SK-N-SH treated with all-trans-retinoic acid at 6 μM for 48 hours (cell line): ENCODE data around the gene INTU.

Experiments used
- BACH2 ChIP-seq: fragments of 250-450 bp; sonication (Bioruptor Pico); IDR thresholded peaks from 2 replicates; pipeline ENCODE4 v1.9.0; 2021; ENCODE audit warnings: mild to moderate bottlenecking, borderline replicate concordance
- CREB5 ChIP-seq: fragments of 250-450 bp; sonication (Bioruptor Pico); IDR thresholded peaks from 2 replicates; pipeline ENCODE4 v1.5.1; 2020; ENCODE audit warnings: low read depth, mild to moderate bottlenecking, moderate library complexity
- ESRRG ChIP-seq: fragments of 250-450 bp; sonication (Bioruptor Pico); IDR thresholded peaks from 2 replicates; pipeline ENCODE4 v1.6.1; 2021; ENCODE audit warnings: mild to moderate bottlenecking
- POU6F1 ChIP-seq: fragments of 250-450 bp; sonication (Bioruptor Pico); IDR thresholded peaks from 2 replicates; pipeline ENCODE4 v1.8.0; 2021; ENCODE audit warnings: low read depth, mild to moderate bottlenecking, moderate library complexity, borderline replicate concordance
- RARB ChIP-seq: fragments of 250-450 bp; sonication (Bioruptor Pico); IDR thresholded peaks from 2 replicates; pipeline ENCODE4 v1.8.0; 2021; ENCODE audit warnings: mild to moderate bottlenecking, moderate library complexity
- SNAI2 ChIP-seq: fragments of 250-450 bp; sonication (Bioruptor Pico); IDR thresholded peaks from 2 replicates; pipeline ENCODE4 v1.5.0; 2020; ENCODE audit warnings: mild to moderate bottlenecking, moderate library complexity
- TCF4 ChIP-seq: fragments of 250-450 bp; sonication (Bioruptor Pico); IDR thresholded peaks from 2 replicates; pipeline ENCODE4 v1.8.0; 2021; ENCODE audit warnings: mild to moderate bottlenecking, moderate library complexity, borderline replicate concordance
- TSHZ2 ChIP-seq: fragments of 250-450 bp; sonication (Bioruptor Pico); IDR thresholded peaks from 2 replicates; pipeline ENCODE4 v1.5.0; 2020; ENCODE audit warnings: mild to moderate bottlenecking, moderate library complexity
- ZFP3 ChIP-seq: fragments of 250-450 bp; sonication (Bioruptor Pico); IDR thresholded peaks from 2 replicates; pipeline ENCODE4 v1.5.0; 2020; ENCODE audit warnings: mild to moderate bottlenecking, moderate library complexity
- ZFP30 ChIP-seq: fragments of 450-650 bp; formaldehyde crosslinking; IDR thresholded peaks from 2 replicates; pipeline ENCODE4 v1.5.0; 2022; ENCODE audit warnings: mild to moderate bottlenecking, moderate library complexity
- ZNF70 ChIP-seq: fragments of 450-650 bp; formaldehyde crosslinking; IDR thresholded peaks from 2 replicates; pipeline ENCODE4 v1.5.0; 2020; ENCODE audit warnings: mild to moderate bottlenecking, moderate library complexity
- TF ChIP-seq, protein P1 (sequence below): fragments of 250-450 bp; sonication (Bioruptor Pico); IDR thresholded peaks from 2 replicates; pipeline ENCODE4 v1.8.0; 2020; ENCODE audit warnings: mild to moderate bottlenecking, moderate library complexity, borderline replicate concordance

DNA sequence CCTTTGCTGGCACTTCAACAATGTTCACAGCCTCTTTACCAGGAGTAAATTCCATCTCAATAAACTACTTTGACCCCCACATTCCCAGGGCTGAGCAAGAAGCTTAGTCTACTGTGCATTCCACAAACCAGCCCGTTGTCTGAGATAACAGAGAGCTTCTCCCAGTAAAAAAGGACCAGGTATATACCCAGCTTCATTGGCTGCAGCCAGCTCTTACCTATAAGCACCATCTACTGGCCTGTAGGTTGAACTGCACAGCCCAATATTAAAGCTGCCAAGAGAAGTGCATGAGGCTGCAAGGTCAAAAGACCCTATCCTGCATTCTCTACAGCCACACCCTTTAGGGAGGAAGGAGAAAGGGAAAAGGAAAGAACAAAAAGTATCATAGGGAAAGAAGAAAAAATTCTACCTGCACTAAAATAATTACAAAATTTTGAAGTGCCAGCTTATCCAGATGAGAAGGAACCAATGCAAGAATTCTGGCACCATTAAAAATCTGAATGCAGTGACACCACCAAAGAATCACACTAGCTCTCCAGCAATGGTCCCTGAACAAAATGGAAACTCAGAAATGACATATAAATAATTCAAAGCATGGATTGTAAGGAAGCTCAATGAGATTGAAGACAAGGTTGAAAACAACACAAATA, 45.7 kb upstream of the INTU start:
- TF ChIP-seq SNAI2 (CRISPR knock-in tag) (no peak), CREB5 (CRISPR knock-in tag) (no peak), TSHZ2 (CRISPR knock-in tag) (no peak), ZFP3 (no peak), ZNF70 (CRISPR knock-in tag) (no peak), RARB (no peak), POU6F1 (CRISPR knock-in tag) (no peak), ESRRG (CRISPR knock-in tag) (no peak), ZFP30 (CRISPR knock-in tag) (no peak), BACH2 (no peak), TCF4 (no peak)
- TF ChIP-seq, protein P1, sequence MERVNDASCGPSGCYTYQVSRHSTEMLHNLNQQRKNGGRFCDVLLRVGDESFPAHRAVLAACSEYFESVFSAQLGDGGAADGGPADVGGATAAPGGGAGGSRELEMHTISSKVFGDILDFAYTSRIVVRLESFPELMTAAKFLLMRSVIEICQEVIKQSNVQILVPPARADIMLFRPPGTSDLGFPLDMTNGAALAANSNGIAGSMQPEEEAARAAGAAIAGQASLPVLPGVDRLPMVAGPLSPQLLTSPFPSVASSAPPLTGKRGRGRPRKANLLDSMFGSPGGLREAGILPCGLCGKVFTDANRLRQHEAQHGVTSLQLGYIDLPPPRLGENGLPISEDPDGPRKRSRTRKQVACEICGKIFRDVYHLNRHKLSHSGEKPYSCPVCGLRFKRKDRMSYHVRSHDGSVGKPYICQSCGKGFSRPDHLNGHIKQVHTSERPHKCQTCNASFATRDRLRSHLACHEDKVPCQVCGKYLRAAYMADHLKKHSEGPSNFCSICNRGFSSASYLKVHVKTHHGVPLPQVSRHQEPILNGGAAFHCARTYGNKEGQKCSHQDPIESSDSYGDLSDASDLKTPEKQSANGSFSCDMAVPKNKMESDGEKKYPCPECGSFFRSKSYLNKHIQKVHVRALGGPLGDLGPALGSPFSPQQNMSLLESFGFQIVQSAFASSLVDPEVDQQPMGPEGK (CRISPR knock-in tag) = no peak
